HCT116 (cell line): ENCODE results near the gene MBTPS2. TPM values are rescaled to one million over a fixed set of nuclear protein-coding genes. Genes with fewer than 3 reads are reported as not detected.

Source experiments
- ATAC-seq: fragments of 200-7000 bp; cut with Tn5 transposase; 2 replicates; pipeline ENCODE4 v1.9.1; 2020; ENCODE audit warnings: mild to moderate bottlenecking, moderate library complexity
- BruUV-seq: library from RNA; stranded (reverse); fragments of 400-500 nt; replicated peaks from 2 replicates; lab custom pipeline; 2021; lab: Mats Ljungman, UMichigan
- CTCF ChIA-PET: fragments of 300-600 bp; sonication (Branson Sonifier 250); formaldehyde crosslinking; loops from one replicate; lab custom pipeline; 2021; ENCODE audit warnings: antibody characterized with exemption; lab: Charles Lee
- POLR2A ChIA-PET: fragments of 300-600, 350-600 bp; sonication (Branson Sonifier 250); formaldehyde crosslinking; loops from one replicate; lab custom pipeline; 2021; ENCODE audit warnings: antibody characterized with exemption; lab: Charles Lee
- RAD21 ChIA-PET, 2 experiments: fragments of 300-600 bp; sonication (Branson Sonifier 250); formaldehyde crosslinking; loops; one replicate each; lab custom pipeline; 2023; ENCODE audit warnings: low total read pairs in 2 of 2; ENCODE audit not compliant: uncharacterized antibody in 2 of 2, unreplicated experiment in 2 of 2, low non-redundant PET in 1 of 2; lab: Charles Lee
- DNase-seq: peaks from one replicate; pipeline ENCODE4 v3.0.0-alpha.2; 2010; ENCODE audit warnings: low read depth, low spot score
- H2AFZ ChIP-seq: fragments of 200-600 bp; shearing (Covaris generic), sonication (generic); 2 replicates; pipeline ENCODE4 v1.6.1; 2017; ENCODE audit warnings: low read depth, mixed run types, mixed read lengths, antibody characterized with exemption, low read length; ENCODE audit not compliant: poor library complexity, severe bottlenecking
- H3K27ac ChIP-seq: 2 replicates; pipeline ENCODE4 v1.5.1; 2012; ENCODE audit warnings: low read depth, low read length
- H3K27me3 ChIP-seq: fragments of 200-600 bp; sonication (generic); 2 replicates; pipeline ENCODE4 v1.6.1; 2016; ENCODE audit warnings: mixed run types, low read length, mixed read lengths; ENCODE audit not compliant: insufficient read depth
- H3K36me3 ChIP-seq, 2 experiments: fragments of 200-500 bp in 1 of 2; fragments of 200-600 bp in 1 of 2; sonication (Bioruptor generic) in 1 of 2; sonication (generic) in 1 of 2; 2 replicates each; pipeline versions ENCODE4 v1.5.1 to v1.6.1; 2014 to 2016; ENCODE audit warnings: low read length in 2 of 2, inconsistent platforms in 1 of 2, mixed read lengths in 1 of 2, mixed run types in 1 of 2; ENCODE audit not compliant: insufficient read depth in 2 of 2, control insufficient read depth in 1 of 2
- H3K4me1 ChIP-seq, 2 experiments: fragments of 200-600 bp in 1 of 2; sonication (generic) in 1 of 2; 2 replicates each; pipeline versions ENCODE4 v1.5.1 to v1.6.1; 2012 to 2017; ENCODE audit warnings: low read length in 2 of 2, inconsistent platforms in 1 of 2, mild to moderate bottlenecking in 1 of 2, mixed read lengths in 1 of 2, mixed run types in 1 of 2, moderate library complexity in 1 of 2; ENCODE audit not compliant: insufficient read depth in 2 of 2, control insufficient read depth in 1 of 2
- H3K4me2 ChIP-seq: fragments of 200-600 bp; sonication (generic); 2 replicates; pipeline ENCODE4 v1.6.1; 2017; ENCODE audit warnings: mixed run types, low read length, mixed read lengths
- H3K4me3 ChIP-seq, 2 experiments: fragments of 200-600 bp in 1 of 2; sonication (generic) in 1 of 2; replicated peaks in 1 of 2; 2 replicates each; pipeline ENCODE4 v1.5.1; 2011 to 2016; ENCODE audit warnings: low read length in 2 of 2, control low read depth in 1 of 2, low read depth in 1 of 2, mild to moderate bottlenecking in 1 of 2, mixed read lengths in 1 of 2, mixed run types in 1 of 2
- H3K79me2 ChIP-seq: fragments of 200-600 bp; sonication (generic); 2 replicates; pipeline ENCODE4 v1.6.1; 2017; ENCODE audit warnings: mild to moderate bottlenecking, mixed run types, low read length, moderate library complexity, mixed read lengths; ENCODE audit not compliant: insufficient read depth
- H3K9ac ChIP-seq: fragments of 200-600 bp; sonication (generic); 2 replicates; pipeline ENCODE4 v1.6.1; 2016; ENCODE audit warnings: low read length, mixed read lengths
- H3K9me2 ChIP-seq: fragments of 200-600 bp; sonication (generic), shearing (Covaris generic); 2 replicates; pipeline ENCODE4 v1.6.1; 2017; ENCODE audit warnings: mixed run types, mild to moderate bottlenecking, moderate library complexity; ENCODE audit not compliant: insufficient read depth
- H3K9me3 ChIP-seq, 2 experiments: fragments of 200-500 bp in 1 of 2; fragments of 200-600 bp in 1 of 2; sonication (Bioruptor generic) in 1 of 2; sonication (generic) in 1 of 2; 2 replicates each; pipeline ENCODE4 v1.6.1; 2014 to 2017; ENCODE audit warnings: low read length in 2 of 2, mixed read lengths in 2 of 2, inconsistent platforms in 1 of 2, low read depth in 1 of 2, mild to moderate bottlenecking in 1 of 2, mixed run types in 1 of 2, moderate library complexity in 1 of 2; ENCODE audit not compliant: control insufficient read depth in 1 of 2, insufficient read depth in 1 of 2
- H4K20me1 ChIP-seq: fragments of 200-600 bp; sonication (generic), shearing (Covaris generic); 2 replicates; pipeline ENCODE4 v1.6.1; 2017; ENCODE audit warnings: mixed run types, mild to moderate bottlenecking, moderate library complexity; ENCODE audit not compliant: insufficient read depth
- CBX3 ChIP-seq: IDR thresholded peaks from 2 replicates; pipeline ENCODE4 v1.6.1; 2012; ENCODE audit warnings: low read depth
- CEBPB ChIP-seq: IDR thresholded peaks from 2 replicates; pipeline ENCODE4 v1.6.1; 2012; ENCODE audit warnings: low read depth
- ELF1 ChIP-seq: IDR thresholded peaks from 2 replicates; pipeline ENCODE4 v1.6.1; 2012; ENCODE audit warnings: low read depth, borderline replicate concordance
- EZH2 ChIP-seq: fragments of 200-600 bp; sonication (generic); IDR thresholded peaks from 2 replicates; pipeline ENCODE4 v1.6.1; 2017; ENCODE audit warnings: antibody characterized with exemption, mixed run types
- EZH2phosphoT487 ChIP-seq: fragments of 200-600 bp; IDR thresholded peaks from 2 replicates; pipeline ENCODE4 v1.6.1; 2018; ENCODE audit warnings: antibody characterized with exemption, borderline replicate concordance
- FOSL1 ChIP-seq: IDR thresholded peaks from 2 replicates; pipeline ENCODE4 v1.6.1; 2012; ENCODE audit warnings: low read depth
- JUND ChIP-seq: IDR thresholded peaks from 2 replicates; pipeline ENCODE4 v1.6.1; 2012
- POLR2A ChIP-seq: IDR thresholded peaks from 2 replicates; pipeline ENCODE4 v1.7.0; 2011; ENCODE audit warnings: borderline replicate concordance; ENCODE audit not compliant: insufficient read depth, insufficient read length; ENCODE audit errors: extremely low read depth
- POLR2AphosphoS5 ChIP-seq: IDR thresholded peaks from 2 replicates; pipeline ENCODE4 v1.6.1; 2011; ENCODE audit warnings: mild to moderate bottlenecking, low read depth, low read length, moderate library complexity
- RAD21 ChIP-seq: IDR thresholded peaks from 2 replicates; pipeline ENCODE4 v1.6.1; 2012; ENCODE audit warnings: low read depth, mild to moderate bottlenecking
- REST ChIP-seq: IDR thresholded peaks from 2 replicates; pipeline ENCODE4 v1.6.1; 2012; ENCODE audit warnings: low read depth
- SIN3A ChIP-seq: IDR thresholded peaks from 2 replicates; pipeline ENCODE4 v1.6.1; 2012; ENCODE audit warnings: low read depth
- SRF ChIP-seq: IDR thresholded peaks from 2 replicates; pipeline ENCODE4 v1.6.1; 2012; ENCODE audit warnings: low read depth
- TCF7L2 ChIP-seq: IDR thresholded peaks from 2 replicates; pipeline ENCODE4 v1.7.0; 2011; ENCODE audit warnings: borderline replicate concordance, inconsistent platforms; ENCODE audit not compliant: insufficient read depth, insufficient read length; ENCODE audit errors: extremely low read depth
- ZBTB33 ChIP-seq: IDR thresholded peaks from 2 replicates; pipeline ENCODE4 v1.6.1; 2011; ENCODE audit warnings: mild to moderate bottlenecking, low read length, moderate library complexity; ENCODE audit not compliant: insufficient replicate concordance; ENCODE audit errors: extremely low read depth
- ZFX ChIP-seq: fragments of 450-650 bp; IDR thresholded peaks from 2 replicates; pipeline ENCODE4 v1.6.1; 2017
- ZNF274 ChIP-seq: fragments of 200-500 bp; sonication (Bioruptor generic); IDR thresholded peaks from 2 replicates; pipeline ENCODE4 v1.6.1; 2014; ENCODE audit warnings: mild to moderate bottlenecking, low read depth, low read length, inconsistent platforms
- intact Hi-C: fragments of 100-400 bp; cut with micrococcal nuclease; formaldehyde crosslinking; loops from 2 replicates; pipeline ENCODE4 v1.10.0; 2022
- total RNA-seq: library from RNA; stranded (reverse); gene quantifications from one replicate; pipeline ENCODE4 v1.2.1, GENCODE V29; 2021; ENCODE audit not compliant: unreplicated experiment

Gene MBTPS2
- total RNA-seq, 1 experiment from 2014 or later: 16.9 TPM

GRCh38 chrX:21847342-21847741 lies 7.9 kb downstream of the MBTPS2 start:
- H3K4me2 ChIP-seq: no peak overlapping the region
- ChIA-PET POLR2A (no interaction called here), CTCF (no interaction called here), RAD21 (no interaction called here)
- no peak overlapping the region for H3K27ac ChIP-seq
- H2AFZ ChIP-seq: no peak overlapping the region
- no peaks in the 10 kb centered on the region for H3K79me2 ChIP-seq
- no peak for ATAC-seq
- H4K20me1 ChIP-seq: no peaks in the 10 kb centered on the region
- no peak overlapping the region for H3K4me3 ChIP-seq
- TF ChIP-seq SIN3A: no peak
- TF ChIP-seq REST: no peak
- TF ChIP-seq POLR2A: no peak
- TF ChIP-seq SRF: no peak
- TF ChIP-seq TCF7L2: no peak
- TF ChIP-seq CEBPB: no peak
- no peak for TF ChIP-seq EZH2phosphoT487
- TF ChIP-seq JUND: no peak
- no peak for TF ChIP-seq ZFX
- no peak for TF ChIP-seq ELF1
- no peak for TF ChIP-seq RAD21
- no peak for TF ChIP-seq CBX3
- TF ChIP-seq POLR2AphosphoS5: no peak
- no peak for TF ChIP-seq EZH2
- TF ChIP-seq FOSL1: no peak
- TF ChIP-seq ZBTB33: no peak
- no peak for TF ChIP-seq ZNF274
- TF ChIP-seq, all 23 proteins: peak for 0
- no peaks in the 10 kb centered on the region for H3K27me3 ChIP-seq
- BruUV-seq: no TSS peak
- no peak overlapping the region for H3K9ac ChIP-seq
- H3K4me1 ChIP-seq: no peaks in the 10 kb centered on the region
- no peak for DNase-seq
- no peaks in the 10 kb centered on the region for H3K9me2 ChIP-seq
- H3K9me3 ChIP-seq: no peaks in the 10 kb centered on the region
- intact Hi-C loops: no loop called here
- H3K36me3 ChIP-seq: peaks cover 0 to 12% of the 10 kb centered on the region in 2 experiments; a peak in 2 of 4 replicates
